ENCODE measurements around the gene CFAP161.

The CFAP161 gene

DNA sequence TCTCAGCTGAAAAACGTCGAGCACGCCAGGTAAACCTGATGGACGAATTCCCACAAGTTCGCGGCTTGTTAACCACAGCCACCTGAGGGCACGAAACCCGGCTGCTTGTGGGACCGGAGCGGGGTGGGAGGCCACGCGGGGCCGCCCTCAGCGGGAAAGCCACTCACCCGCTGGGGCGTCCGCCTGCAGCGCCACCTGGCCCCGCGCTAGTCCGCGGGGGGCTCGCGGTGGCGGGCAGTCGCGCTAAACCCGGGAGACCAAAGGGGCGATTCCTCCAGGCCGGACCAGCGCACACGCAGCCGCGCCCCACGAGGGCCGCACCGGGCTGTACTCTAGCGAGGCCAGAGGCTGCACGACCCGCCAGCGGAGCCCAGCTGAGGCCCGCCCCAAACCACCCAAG is 15.7 kb upstream of the CFAP161 start:
- CTCF ChIA-PET: interaction anchor here (3.3 to 19.9 kb wide), 2 partner anchors 11 to 145 kb away, joined by 15 to 530 read pairs; no protein-coding TSS in a partner anchor
- POLR2A ChIA-PET: no interaction called here
- Histone ChIP-seq H3K36me3 (ENCODE audit: control insufficient read depth in 2 of 2, insufficient read depth in 1 of 2, low read length in 2 of 2) (no peaks in the 10 kb centered on the region), H3K4me1 (ENCODE audit: control insufficient read depth, insufficient read depth, low read length) (peaks cover 7% of the 10 kb centered on the region), H3K27ac (ENCODE audit: extremely low read depth, low read depth, low read length) (no peak overlapping the region), H3K9me3 (ENCODE audit: control insufficient read depth, insufficient read depth, low read depth, low read length) (no peaks in the 10 kb centered on the region), H3K4me3 (ENCODE audit: low read depth, low read length) (no peak overlapping the region)
- TF ChIP-seq ZBTB48 (tag by site-specific recombination; IDR thresholded peaks at IDR 0.05) (no peak), ZNF391 (tag by site-specific recombination; IDR thresholded peaks at IDR 0.05; ENCODE audit: borderline replicate concordance, low read depth) (no peak), HOXD13 (CRISPR knock-in tag; IDR thresholded peaks at IDR 0.05; ENCODE audit: borderline replicate concordance) (no peak), HOXA7 (CRISPR knock-in tag; IDR thresholded peaks at IDR 0.05; ENCODE audit: borderline replicate concordance) (no peak), ZNF530 (tag by site-specific recombination; IDR thresholded peaks at IDR 0.05; ENCODE audit: low read depth) (no peak), ZNF510 (tag by site-specific recombination; IDR thresholded peaks at IDR 0.05; ENCODE audit: insufficient replicate concordance) (no peak), ZNF670 (tag by site-specific recombination; IDR thresholded peaks at IDR 0.05; ENCODE audit: low read depth) (no peak), ZNF558 (tag by site-specific recombination; IDR thresholded peaks at IDR 0.05) (no peak), ZBTB8A (tag by site-specific recombination; IDR thresholded peaks at IDR 0.05) (no peak), ZXDB (tag by site-specific recombination; IDR thresholded peaks at IDR 0.05) (no peak), SP7 (tag by site-specific recombination; IDR thresholded peaks at IDR 0.05) (no peak), ZNF2 (tag by site-specific recombination; IDR thresholded peaks at IDR 0.05) (no peak)
- TF ChIP-seq, protein P1, sequence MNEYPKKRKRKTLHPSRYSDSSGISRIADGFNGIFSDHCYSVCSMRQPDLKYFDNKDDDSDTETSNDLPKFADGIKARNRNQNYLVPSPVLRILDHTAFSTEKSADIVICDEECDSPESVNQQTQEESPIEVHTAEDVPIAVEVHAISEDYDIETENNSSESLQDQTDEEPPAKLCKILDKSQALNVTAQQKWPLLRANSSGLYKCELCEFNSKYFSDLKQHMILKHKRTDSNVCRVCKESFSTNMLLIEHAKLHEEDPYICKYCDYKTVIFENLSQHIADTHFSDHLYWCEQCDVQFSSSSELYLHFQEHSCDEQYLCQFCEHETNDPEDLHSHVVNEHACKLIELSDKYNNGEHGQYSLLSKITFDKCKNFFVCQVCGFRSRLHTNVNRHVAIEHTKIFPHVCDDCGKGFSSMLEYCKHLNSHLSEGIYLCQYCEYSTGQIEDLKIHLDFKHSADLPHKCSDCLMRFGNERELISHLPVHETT (tag by site-specific recombination; IDR thresholded peaks at IDR 0.05): no peak
- TF ChIP-seq, protein P2, sequence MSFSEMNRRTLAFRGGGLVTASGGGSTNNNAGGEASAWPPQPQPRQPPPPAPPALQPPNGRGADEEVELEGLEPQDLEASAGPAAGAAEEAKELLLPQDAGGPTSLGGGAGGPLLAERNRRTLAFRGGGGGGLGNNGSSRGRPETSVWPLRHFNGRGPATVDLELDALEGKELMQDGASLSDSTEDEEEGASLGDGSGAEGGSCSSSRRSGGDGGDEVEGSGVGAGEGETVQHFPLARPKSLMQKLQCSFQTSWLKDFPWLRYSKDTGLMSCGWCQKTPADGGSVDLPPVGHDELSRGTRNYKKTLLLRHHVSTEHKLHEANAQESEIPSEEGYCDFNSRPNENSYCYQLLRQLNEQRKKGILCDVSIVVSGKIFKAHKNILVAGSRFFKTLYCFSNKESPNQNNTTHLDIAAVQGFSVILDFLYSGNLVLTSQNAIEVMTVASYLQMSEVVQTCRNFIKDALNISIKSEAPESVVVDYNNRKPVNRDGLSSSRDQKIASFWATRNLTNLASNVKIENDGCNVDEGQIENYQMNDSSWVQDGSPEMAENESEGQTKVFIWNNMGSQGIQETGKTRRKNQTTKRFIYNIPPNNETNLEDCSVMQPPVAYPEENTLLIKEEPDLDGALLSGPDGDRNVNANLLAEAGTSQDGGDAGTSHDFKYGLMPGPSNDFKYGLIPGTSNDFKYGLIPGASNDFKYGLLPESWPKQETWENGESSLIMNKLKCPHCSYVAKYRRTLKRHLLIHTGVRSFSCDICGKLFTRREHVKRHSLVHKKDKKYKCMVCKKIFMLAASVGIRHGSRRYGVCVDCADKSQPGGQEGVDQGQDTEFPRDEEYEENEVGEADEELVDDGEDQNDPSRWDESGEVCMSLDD (tag by site-specific recombination; IDR thresholded peaks at IDR 0.05): no peak
- TF ChIP-seq, protein P3, sequence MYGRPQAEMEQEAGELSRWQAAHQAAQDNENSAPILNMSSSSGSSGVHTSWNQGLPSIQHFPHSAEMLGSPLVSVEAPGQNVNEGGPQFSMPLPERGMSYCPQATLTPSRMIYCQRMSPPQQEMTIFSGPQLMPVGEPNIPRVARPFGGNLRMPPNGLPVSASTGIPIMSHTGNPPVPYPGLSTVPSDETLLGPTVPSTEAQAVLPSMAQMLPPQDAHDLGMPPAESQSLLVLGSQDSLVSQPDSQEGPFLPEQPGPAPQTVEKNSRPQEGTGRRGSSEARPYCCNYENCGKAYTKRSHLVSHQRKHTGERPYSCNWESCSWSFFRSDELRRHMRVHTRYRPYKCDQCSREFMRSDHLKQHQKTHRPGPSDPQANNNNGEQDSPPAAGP (tag by site-specific recombination; IDR thresholded peaks at IDR 0.05): no peak
- TF ChIP-seq, protein P4, sequence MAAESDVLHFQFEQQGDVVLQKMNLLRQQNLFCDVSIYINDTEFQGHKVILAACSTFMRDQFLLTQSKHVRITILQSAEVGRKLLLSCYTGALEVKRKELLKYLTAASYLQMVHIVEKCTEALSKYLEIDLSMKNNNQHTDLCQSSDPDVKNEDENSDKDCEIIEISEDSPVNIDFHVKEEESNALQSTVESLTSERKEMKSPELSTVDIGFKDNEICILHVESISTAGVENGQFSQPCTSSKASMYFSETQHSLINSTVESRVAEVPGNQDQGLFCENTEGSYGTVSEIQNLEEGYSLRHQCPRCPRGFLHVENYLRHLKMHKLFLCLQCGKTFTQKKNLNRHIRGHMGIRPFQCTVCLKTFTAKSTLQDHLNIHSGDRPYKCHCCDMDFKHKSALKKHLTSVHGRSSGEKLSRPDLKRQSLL (tag by site-specific recombination; IDR thresholded peaks at IDR 0.05): no peak

DNA sequence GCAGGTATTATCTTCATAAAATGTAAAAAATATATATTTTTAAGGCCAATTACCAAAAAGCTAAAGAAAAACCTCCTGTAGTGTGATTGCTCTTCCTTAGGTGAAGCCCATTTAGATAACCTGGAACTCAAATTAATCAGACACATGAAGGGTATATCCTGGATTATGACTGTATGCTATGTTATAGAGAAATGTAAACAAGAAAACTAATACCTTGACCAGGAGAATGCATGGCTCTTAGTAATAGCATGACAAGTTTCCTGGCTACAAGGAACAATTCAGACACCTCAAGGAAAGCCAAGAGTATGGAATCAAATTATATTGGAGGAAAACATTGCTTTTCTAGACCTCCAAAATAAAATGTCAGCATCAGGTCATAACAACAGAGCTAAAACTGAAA is 14.0 kb upstream of the CFAP161 start:
- ChIA-PET POLR2A (no interaction called here), CTCF (interaction anchor here (19.9 kb wide), 1 partner anchor 144 kb away, joined by 530 read pairs; no protein-coding TSS in a partner anchor)
- no peak overlapping the region for H3K27ac ChIP-seq (ENCODE audit: extremely low read depth, low read depth, low read length)
- H3K4me3 ChIP-seq (ENCODE audit: low read depth, low read length): no peak overlapping the region
- no peaks in the 10 kb centered on the region for H3K36me3 ChIP-seq (ENCODE audit: control insufficient read depth in 2 of 2, insufficient read depth in 1 of 2, low read length in 2 of 2)
- no peaks in the 10 kb centered on the region for H3K4me1 ChIP-seq (ENCODE audit: control insufficient read depth, insufficient read depth, low read length)
- H3K9me3 ChIP-seq (ENCODE audit: control insufficient read depth, insufficient read depth, low read depth, low read length): no peaks in the 10 kb centered on the region
- TF ChIP-seq ZNF600 (tag by site-specific recombination; IDR thresholded peaks at IDR 0.05): no peak
- TF ChIP-seq, protein P5, sequence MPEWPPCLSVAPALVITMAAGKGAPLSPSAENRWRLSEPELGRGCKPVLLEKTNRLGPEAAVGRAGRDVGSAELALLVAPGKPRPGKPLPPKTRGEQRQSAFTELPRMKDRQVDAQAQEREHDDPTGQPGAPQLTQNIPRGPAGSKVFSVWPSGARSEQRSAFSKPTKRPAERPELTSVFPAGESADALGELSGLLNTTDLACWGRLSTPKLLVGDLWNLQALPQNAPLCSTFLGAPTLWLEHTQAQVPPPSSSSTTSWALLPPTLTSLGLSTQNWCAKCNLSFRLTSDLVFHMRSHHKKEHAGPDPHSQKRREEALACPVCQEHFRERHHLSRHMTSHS (tag by site-specific recombination; IDR thresholded peaks at IDR 0.05): no peak
- TF ChIP-seq, protein P6, sequence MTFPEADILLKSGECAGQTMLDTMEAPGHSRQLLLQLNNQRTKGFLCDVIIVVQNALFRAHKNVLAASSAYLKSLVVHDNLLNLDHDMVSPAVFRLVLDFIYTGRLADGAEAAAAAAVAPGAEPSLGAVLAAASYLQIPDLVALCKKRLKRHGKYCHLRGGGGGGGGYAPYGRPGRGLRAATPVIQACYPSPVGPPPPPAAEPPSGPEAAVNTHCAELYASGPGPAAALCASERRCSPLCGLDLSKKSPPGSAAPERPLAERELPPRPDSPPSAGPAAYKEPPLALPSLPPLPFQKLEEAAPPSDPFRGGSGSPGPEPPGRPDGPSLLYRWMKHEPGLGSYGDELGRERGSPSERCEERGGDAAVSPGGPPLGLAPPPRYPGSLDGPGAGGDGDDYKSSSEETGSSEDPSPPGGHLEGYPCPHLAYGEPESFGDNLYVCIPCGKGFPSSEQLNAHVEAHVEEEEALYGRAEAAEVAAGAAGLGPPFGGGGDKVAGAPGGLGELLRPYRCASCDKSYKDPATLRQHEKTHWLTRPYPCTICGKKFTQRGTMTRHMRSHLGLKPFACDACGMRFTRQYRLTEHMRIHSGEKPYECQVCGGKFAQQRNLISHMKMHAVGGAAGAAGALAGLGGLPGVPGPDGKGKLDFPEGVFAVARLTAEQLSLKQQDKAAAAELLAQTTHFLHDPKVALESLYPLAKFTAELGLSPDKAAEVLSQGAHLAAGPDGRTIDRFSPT (tag by site-specific recombination; IDR thresholded peaks at IDR 0.05): no peak
- no peak for TF ChIP-seq ZNF626 (tag by site-specific recombination; IDR thresholded peaks at IDR 0.05)
- TF ChIP-seq, protein P7, sequence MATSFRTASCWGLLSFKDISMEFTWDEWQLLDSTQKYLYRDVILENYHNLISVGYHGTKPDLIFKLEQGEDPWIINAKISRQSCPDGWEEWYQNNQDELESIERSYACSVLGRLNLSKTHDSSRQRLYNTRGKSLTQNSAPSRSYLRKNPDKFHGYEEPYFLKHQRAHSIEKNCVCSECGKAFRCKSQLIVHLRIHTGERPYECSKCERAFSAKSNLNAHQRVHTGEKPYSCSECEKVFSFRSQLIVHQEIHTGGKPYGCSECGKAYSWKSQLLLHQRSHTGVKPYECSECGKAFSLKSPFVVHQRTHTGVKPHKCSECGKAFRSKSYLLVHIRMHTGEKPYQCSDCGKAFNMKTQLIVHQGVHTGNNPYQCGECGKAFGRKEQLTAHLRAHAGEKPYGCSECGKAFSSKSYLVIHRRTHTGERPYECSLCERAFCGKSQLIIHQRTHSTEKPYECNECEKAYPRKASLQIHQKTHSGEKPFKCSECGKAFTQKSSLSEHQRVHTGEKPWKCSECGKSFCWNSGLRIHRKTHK (tag by site-specific recombination; IDR thresholded peaks at IDR 0.05): no peak
- no peak for TF ChIP-seq ZSCAN16 (tag by site-specific recombination; IDR thresholded peaks at IDR 0.05)
- no peak for TF ChIP-seq ZNF548 (tag by site-specific recombination; IDR thresholded peaks at IDR 0.05)

All from HEK293 (cell line).